SK-N-SH (cell line): ENCODE data around the gene EML3. TPM values are rescaled to one million over a fixed set of nuclear protein-coding genes. Genes with fewer than 3 reads are reported as not detected.

Experiments
- CTCF ChIA-PET: fragments of 300-600, 350-600 bp; formaldehyde crosslinking; extraction: SDS; loops from one replicate; lab custom pipeline; 2021; lab: Yijun Ruan, JAX
- POLR2A ChIA-PET: fragments of 350-600 bp; sonication (Branson Sonifier 250); formaldehyde crosslinking; extraction: SDS; loops from one replicate; lab custom pipeline; 2020; ENCODE audit warnings: antibody characterized with exemption, inconsistent platforms; lab: Yijun Ruan, JAX
- DNase-seq: peaks from one replicate; pipeline ENCODE4 v3.0.0; 2012
- H2AFZ ChIP-seq: fragments of 200-600 bp; sonication (generic); 2 replicates; pipeline ENCODE4 v1.8.1; 2016; ENCODE audit warnings: antibody characterized with exemption, mild to moderate bottlenecking, low read depth
- H3F3A ChIP-seq: fragments of 200-600 bp; sonication (generic); replicated peaks from 2 replicates; pipeline ENCODE3; 2016; ENCODE audit warnings: antibody characterized with exemption, mild to moderate bottlenecking; ENCODE audit not compliant: insufficient read depth
- H3K27ac ChIP-seq, 2 experiments: fragments of 200-500 bp in 1 of 2; fragments of 200-600 bp in 1 of 2; sonication (Bioruptor generic) in 1 of 2; sonication (generic), shearing (Covaris generic) in 1 of 2; 2 replicates each; pipeline versions ENCODE4 v1.5.1 to v1.6.1; 2014 to 2016; ENCODE audit warnings: low read depth in 2 of 2, inconsistent platforms in 1 of 2, low read length in 1 of 2, mild to moderate bottlenecking in 1 of 2, mixed read lengths in 1 of 2
- H3K27me3 ChIP-seq: fragments of 200-600 bp; sonication (generic), shearing (Covaris generic); 2 replicates; pipeline ENCODE4 v1.6.1; 2016; ENCODE audit warnings: mixed run types; ENCODE audit not compliant: insufficient read depth
- H3K36me3 ChIP-seq, 2 experiments: fragments of 200-500 bp in 1 of 2; fragments of 200-600 bp in 1 of 2; sonication (Bioruptor generic) in 1 of 2; sonication (generic) in 1 of 2; replicated peaks in 1 of 2; 2 replicates each; pipeline versions ENCODE3 to v1.5.1; 2014 to 2016; ENCODE audit warnings: low read length in 1 of 2, mild to moderate bottlenecking in 1 of 2; ENCODE audit not compliant: insufficient read depth in 2 of 2, control insufficient read depth in 1 of 2
- H3K4me1 ChIP-seq, 2 experiments: fragments of 200-500 bp in 1 of 2; fragments of 200-600 bp in 1 of 2; sonication (Bioruptor generic) in 1 of 2; sonication (generic), shearing (Covaris generic) in 1 of 2; 2 replicates each; pipeline versions ENCODE4 v1.5.1 to v1.6.1; 2014 to 2016; ENCODE audit warnings: low read depth in 1 of 2, low read length in 1 of 2, mixed run types in 1 of 2; ENCODE audit not compliant: insufficient read depth in 2 of 2, control insufficient read depth in 1 of 2
- H3K4me2 ChIP-seq: fragments of 200-600 bp; sonication (generic), shearing (Covaris generic); 2 replicates; pipeline ENCODE4 v1.6.1; 2017; ENCODE audit warnings: mixed run types
- H3K4me3 ChIP-seq, 2 experiments: fragments of 200-500 bp in 1 of 2; fragments of 200-600 bp in 1 of 2; sonication (Bioruptor generic) in 1 of 2; sonication (generic), shearing (Covaris generic) in 1 of 2; 2 replicates each; pipeline versions ENCODE4 v1.5.1 to v1.8.1; 2014 to 2016; ENCODE audit warnings: low read depth in 2 of 2, inconsistent platforms in 1 of 2, low read length in 1 of 2, mild to moderate bottlenecking in 1 of 2, mixed read lengths in 1 of 2, moderate library complexity in 1 of 2
- H3K79me2 ChIP-seq: fragments of 200-600 bp; sonication (generic); 2 replicates; pipeline ENCODE4 v1.8.1; 2017; ENCODE audit warnings: mild to moderate bottlenecking; ENCODE audit not compliant: insufficient read depth
- H3K9ac ChIP-seq: fragments of 200-600 bp; sonication (generic); 2 replicates; pipeline ENCODE4 v1.6.1; 2017; ENCODE audit warnings: mixed run types
- H3K9me2 ChIP-seq: fragments of 200-600 bp; sonication (generic); 2 replicates; pipeline ENCODE4 v1.6.1; 2017; ENCODE audit warnings: mixed run types
- H3K9me3 ChIP-seq: fragments of 200-600 bp; sonication (generic); 2 replicates; pipeline ENCODE4 v1.6.1; 2017; ENCODE audit warnings: mixed run types, mild to moderate bottlenecking, moderate library complexity
- H4K20me1 ChIP-seq: fragments of 200-600 bp; sonication (generic); 2 replicates; pipeline ENCODE4 v1.6.1; 2017; ENCODE audit warnings: mild to moderate bottlenecking, mixed run types; ENCODE audit not compliant: insufficient read depth
- ELF1 ChIP-seq: IDR thresholded peaks from 2 replicates; pipeline ENCODE4 v1.4.0; 2012
- POLR2AphosphoS5 ChIP-seq: IDR thresholded peaks from 2 replicates; pipeline ENCODE4 v1.6.1; 2012; ENCODE audit warnings: low read depth, low read length
- RCOR1 ChIP-seq: fragments of 150-350 bp; IDR thresholded peaks from 2 replicates; pipeline ENCODE4 v1.6.1; 2017; ENCODE audit warnings: antibody characterized with exemption, low read length
- RFX5 ChIP-seq: IDR thresholded peaks from 2 replicates; pipeline ENCODE4 v1.6.1; 2012; ENCODE audit warnings: mild to moderate bottlenecking, improper control_type of control experiment, low read length
- RXRA ChIP-seq: IDR thresholded peaks from 2 replicates; pipeline ENCODE4 v1.4.0; 2012; ENCODE audit warnings: low read depth, mild to moderate bottlenecking, borderline replicate concordance
- TCF12 ChIP-seq: IDR thresholded peaks from 2 replicates; pipeline ENCODE4 v1.4.0; 2012
- TEAD4 ChIP-seq: IDR thresholded peaks from 2 replicates; pipeline ENCODE4 v1.4.0; 2012; ENCODE audit warnings: mild to moderate bottlenecking, borderline replicate concordance; ENCODE audit not compliant: insufficient read depth
- WGBS: methylation state at CpG from one replicate; pipeline ENCODE4 v1.1.6; 2017; ENCODE audit warnings: low lambda C conversion rate; 5-methylcytosine and 5-hydroxymethylcytosine counted together
- polyA plus RNA-seq, 3 experiments: library from polyadenylated mRNA; depleted of rRNA; stranded (reverse); fragments of >200 nt; gene quantifications; 2 replicates each; pipeline ENCODE4 v1.2.3, GENCODE V29; 2012
- TF ChIP-seq, protein P1 (sequence below): IDR thresholded peaks from 2 replicates; pipeline ENCODE4 v1.4.0; 2012; ENCODE audit warnings: low read depth
- TF ChIP-seq, protein P2 (sequence below): fragments of 200-600 bp; sonication (generic); IDR thresholded peaks from 2 replicates; pipeline ENCODE4 v1.6.1; 2017; ENCODE audit warnings: antibody characterized with exemption, mild to moderate bottlenecking, moderate library complexity
- TF ChIP-seq, protein P3 (sequence below): IDR thresholded peaks from 2 replicates; pipeline ENCODE4; 2012

The EML3 gene
- polyA plus RNA-seq, 1 of the 3 experiments (the other 2 are of a cell fraction): 43.0 TPM

DNA sequence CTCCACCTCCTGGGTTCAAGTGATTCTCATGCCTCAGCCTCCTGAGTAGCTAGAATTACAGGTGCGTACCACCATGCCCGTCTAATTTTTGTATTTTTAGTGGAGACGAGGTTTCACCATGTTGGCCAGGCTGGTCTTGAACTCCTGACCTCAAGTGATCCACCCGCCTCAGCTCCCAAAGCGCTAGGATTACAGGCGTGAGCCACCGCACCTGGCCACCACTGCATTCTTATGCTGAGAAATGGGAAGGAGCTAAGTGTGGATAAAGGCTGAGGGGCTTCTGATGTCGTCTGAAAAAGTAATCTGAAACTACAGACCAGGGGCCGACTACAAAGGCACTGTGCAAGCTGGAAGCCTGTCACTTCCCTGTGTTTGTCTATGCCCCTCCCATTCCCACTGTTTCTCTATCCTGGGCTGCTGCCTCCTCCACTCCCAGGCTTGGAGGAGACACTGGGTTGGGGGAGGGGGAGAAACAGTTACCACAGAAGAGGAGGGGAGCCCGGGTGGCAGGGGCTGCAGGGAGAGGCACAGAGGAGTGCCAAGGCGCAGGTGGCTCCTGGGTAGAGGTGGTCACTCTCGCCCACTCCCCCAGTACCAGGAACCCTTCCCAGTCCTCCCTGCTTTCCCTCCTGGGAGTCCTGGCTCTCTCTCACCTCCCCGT is 8.0 kb downstream of the EML3 start:
- Histone ChIP-seq H3K9ac (no peak overlapping the region), H3K27me3 (no peaks in the 10 kb centered on the region), H2AFZ (no peak overlapping the region), H3F3A (peaks cover 6% of the 10 kb centered on the region), H3K79me2 (peaks cover 19% of the 10 kb centered on the region), H3K36me3 (peaks cover 12 to 26% of the 10 kb centered on the region in 2 experiments), H3K9me3 (no peaks in the 10 kb centered on the region), H3K9me2 (no peaks in the 10 kb centered on the region), H3K4me3 (no peak overlapping the region), H3K4me2 (no peak overlapping the region), H4K20me1 (no peaks in the 10 kb centered on the region), H3K4me1 (peaks cover 7 to 13% of the 10 kb centered on the region in 2 experiments; a peak in 3 of 4 replicates), H3K27ac (no peak overlapping the region)
- ChIA-PET POLR2A (no interaction called here), CTCF (interaction anchor here (0.6 to 1.9 kb wide), 2 partner anchors 7 to 209 kb away, joined by 4 to 18 read pairs; partner anchors contain the start of gene EML3)
- 91% methylated on average over 13 of the region's 13 CpGs for WGBS
- no peak for DNase-seq
- TF ChIP-seq, protein P1, sequence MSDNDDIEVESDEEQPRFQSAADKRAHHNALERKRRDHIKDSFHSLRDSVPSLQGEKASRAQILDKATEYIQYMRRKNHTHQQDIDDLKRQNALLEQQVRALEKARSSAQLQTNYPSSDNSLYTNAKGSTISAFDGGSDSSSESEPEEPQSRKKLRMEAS: no peak
- TF ChIP-seq RXRA: no peak
- TF ChIP-seq RFX5: no peak
- TF ChIP-seq RCOR1: no peak
- TF ChIP-seq, protein P2, sequence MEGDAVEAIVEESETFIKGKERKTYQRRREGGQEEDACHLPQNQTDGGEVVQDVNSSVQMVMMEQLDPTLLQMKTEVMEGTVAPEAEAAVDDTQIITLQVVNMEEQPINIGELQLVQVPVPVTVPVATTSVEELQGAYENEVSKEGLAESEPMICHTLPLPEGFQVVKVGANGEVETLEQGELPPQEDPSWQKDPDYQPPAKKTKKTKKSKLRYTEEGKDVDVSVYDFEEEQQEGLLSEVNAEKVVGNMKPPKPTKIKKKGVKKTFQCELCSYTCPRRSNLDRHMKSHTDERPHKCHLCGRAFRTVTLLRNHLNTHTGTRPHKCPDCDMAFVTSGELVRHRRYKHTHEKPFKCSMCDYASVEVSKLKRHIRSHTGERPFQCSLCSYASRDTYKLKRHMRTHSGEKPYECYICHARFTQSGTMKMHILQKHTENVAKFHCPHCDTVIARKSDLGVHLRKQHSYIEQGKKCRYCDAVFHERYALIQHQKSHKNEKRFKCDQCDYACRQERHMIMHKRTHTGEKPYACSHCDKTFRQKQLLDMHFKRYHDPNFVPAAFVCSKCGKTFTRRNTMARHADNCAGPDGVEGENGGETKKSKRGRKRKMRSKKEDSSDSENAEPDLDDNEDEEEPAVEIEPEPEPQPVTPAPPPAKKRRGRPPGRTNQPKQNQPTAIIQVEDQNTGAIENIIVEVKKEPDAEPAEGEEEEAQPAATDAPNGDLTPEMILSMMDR: no peak
- TF ChIP-seq, protein P3, sequence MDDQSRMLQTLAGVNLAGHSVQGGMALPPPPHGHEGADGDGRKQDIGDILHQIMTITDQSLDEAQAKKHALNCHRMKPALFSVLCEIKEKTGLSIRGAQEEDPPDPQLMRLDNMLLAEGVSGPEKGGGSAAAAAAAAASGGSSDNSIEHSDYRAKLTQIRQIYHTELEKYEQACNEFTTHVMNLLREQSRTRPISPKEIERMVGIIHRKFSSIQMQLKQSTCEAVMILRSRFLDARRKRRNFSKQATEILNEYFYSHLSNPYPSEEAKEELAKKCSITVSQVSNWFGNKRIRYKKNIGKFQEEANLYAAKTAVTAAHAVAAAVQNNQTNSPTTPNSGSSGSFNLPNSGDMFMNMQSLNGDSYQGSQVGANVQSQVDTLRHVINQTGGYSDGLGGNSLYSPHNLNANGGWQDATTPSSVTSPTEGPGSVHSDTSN: no peak
- no peak for TF ChIP-seq ELF1

DNA sequence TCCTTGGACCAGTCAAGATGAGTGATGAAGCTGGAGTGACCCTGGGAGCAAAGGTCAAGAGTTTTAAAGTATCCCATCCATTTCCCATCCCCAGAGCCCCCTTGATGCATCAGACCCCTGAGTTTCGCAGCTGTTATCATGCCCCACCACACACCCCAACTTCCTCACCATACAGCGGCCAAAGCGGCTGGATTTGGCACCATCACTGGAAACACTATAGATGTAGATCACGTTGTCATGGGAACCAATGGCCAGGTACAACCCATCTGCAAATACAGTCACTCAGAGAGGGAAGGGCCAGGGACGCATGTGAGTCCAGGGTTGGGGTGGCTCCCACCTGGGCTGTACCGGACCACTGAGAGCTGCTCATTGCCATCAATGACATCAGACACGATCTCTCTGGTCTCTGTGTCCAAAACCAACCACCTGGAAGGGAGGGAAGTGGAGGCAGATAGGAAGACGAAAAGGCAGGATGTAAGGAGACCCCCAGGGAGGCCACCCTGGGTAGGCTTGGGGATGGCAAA is 8.7 kb downstream of the EML3 start:
- 99% methylated on average over 8 of the region's 8 CpGs for WGBS

More for the DNA sequence above, 8.7 kb downstream of the EML3 start:
- no peak overlapping the region for H2AFZ ChIP-seq
- no peaks in the 10 kb centered on the region for H3K9me3 ChIP-seq
- CTCF ChIA-PET: interaction anchor here (1.9 kb wide), 1 partner anchor 8 kb away, joined by 18 read pairs; the partner anchor contains the start of gene EML3
- peaks cover 7% of the 10 kb centered on the region for H3F3A ChIP-seq
- no peak overlapping the region for H3K27ac ChIP-seq
- peaks cover 27% of the 10 kb centered on the region for H3K79me2 ChIP-seq
- POLR2A ChIA-PET: interaction anchor here (0.6 to 4.2 kb wide), 2 partner anchors 8 to 12 kb away, joined by 3 to 59 read pairs; partner anchors contain the start of genes EML3 and TUT1
- H3K4me1 ChIP-seq: peaks cover 9 to 18% of the 10 kb centered on the region in 2 experiments; a peak in 3 of 4 replicates
- H3K36me3 ChIP-seq: peaks cover 13 to 26% of the 10 kb centered on the region in 2 experiments
- no peaks in the 10 kb centered on the region for H3K27me3 ChIP-seq
- no peak for DNase-seq
- TF ChIP-seq POLR2AphosphoS5 (no peak), TEAD4 (no peak), TCF12 (no peak), RXRA (no peak), RCOR1 (no peak), ELF1 (no peak)
- no peak overlapping the region for H3K4me2 ChIP-seq
- no peak overlapping the region for H3K9ac ChIP-seq
- H3K4me3 ChIP-seq: no peak overlapping the region
- no peaks in the 10 kb centered on the region for H4K20me1 ChIP-seq
- H3K9me2 ChIP-seq: no peaks in the 10 kb centered on the region
